ENCODE measurements around the gene PTPRD. TPM values are rescaled to one million over a fixed set of nuclear protein-coding genes. Genes with fewer than 3 reads are reported as not detected.
"Not testable (repeated sequence)": the region's sequence is repeated elsewhere in the genome, so short reads cannot be mapped to it uniquely, and the experiment has no call there.

Gene PTPRD
- total RNA-seq, 2 experiments from 2014 or later, result not detected

DNA sequence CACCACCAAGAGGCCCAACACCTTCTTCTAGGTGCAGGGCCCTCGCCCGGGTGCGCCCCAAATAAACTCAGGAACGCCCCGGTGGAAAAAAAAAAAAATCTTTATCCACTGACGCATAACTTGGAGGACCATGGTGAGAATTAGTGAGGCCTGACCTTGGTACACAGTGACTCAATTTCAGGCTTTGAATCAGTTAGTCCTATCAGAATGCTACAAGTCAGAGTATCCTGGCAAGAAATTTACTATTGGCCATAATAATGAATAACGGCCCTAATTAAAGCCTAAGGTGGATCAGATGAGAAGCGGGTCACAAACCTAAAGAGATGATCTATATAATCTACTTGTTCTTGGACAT, 1899.0 kb downstream of the PTPRD start:
- H3K4me3 Mint-ChIP-seq, result no peak overlapping the region
- no peaks in the 10 kb centered on the region for H3K36me3 Mint-ChIP-seq (ENCODE audit: low read depth)
- H3K4me1 Mint-ChIP-seq, result no peaks in the 10 kb centered on the region
- CTCF ChIA-PET, result no interaction called here
- H3K9me3 Mint-ChIP-seq, result no peaks in the 10 kb centered on the region
- DNase-seq, result no peak
- H3K27ac Mint-ChIP-seq, result no peak overlapping the region
- H3K27me3 Mint-ChIP-seq, result no peaks in the 10 kb centered on the region
- POLR2A ChIA-PET, result no interaction called here

DNA sequence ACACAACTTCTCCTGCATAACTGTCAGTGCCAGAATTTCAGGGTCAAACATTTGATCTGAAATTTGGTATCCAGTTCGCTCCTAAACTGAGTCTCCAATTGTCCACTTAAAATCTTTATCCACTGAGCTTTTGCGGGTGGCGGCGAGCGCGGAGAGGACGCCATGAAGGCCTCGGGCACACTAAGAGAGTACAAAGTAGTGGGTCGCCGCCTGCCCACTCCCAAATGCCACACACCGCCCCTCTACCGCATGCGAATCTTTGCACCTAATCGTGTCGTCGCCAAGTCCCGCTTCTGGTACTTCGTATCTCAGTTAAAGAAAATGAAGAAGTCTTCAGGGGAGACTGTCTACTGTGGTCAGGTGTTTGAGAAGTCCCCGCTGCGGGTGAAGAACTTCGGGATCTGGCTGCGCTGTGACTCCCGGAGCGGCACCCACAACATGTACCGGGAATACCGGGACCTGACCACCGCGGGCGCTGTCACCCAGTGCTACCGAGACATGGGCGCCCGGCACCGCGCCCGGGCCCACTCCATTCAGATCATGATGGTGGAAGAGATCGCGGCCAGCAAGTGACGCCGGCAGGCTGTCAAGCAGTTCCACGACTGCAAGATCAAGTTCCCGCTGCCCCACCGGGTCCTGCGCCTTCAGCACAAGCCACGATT, 1899.5 kb downstream of the PTPRD start:
- POLR2A ChIA-PET, result no interaction called here
- Mint-ChIP-seq H3K36me3 (ENCODE audit: low read depth) (no peaks in the 10 kb centered on the region), H3K9me3 (no peaks in the 10 kb centered on the region), H3K4me3 (no peak overlapping the region), H3K27ac (no peak overlapping the region), H3K27me3 (no peaks in the 10 kb centered on the region), H3K4me1 (no peaks in the 10 kb centered on the region)
- CTCF ChIA-PET, result no interaction called here
- DNase-seq, result no peak

DNA sequence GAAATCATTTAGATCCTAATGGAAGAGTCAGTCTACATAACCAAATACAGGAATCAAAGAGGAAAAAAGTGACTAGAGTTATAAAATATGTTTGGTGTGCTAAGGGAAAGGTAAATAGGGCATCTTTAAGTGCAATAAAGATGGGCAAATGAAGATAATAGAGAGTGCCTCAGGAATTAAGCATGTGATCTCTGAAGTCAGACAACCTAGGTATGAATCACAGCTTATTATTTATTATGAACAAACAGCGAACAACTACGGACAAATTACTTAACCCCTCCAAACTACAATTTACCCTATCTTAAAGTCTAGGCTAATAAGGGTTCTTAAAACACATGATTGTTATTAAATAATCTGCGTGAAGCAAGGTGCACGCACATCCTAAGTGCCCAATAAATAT, 1903.1 kb downstream of the PTPRD start:
- DNase-seq, result no peak
- Mint-ChIP-seq H3K36me3 (ENCODE audit: low read depth) (no peaks in the 10 kb centered on the region), H3K9me3 (no peaks in the 10 kb centered on the region), H3K4me3 (no peak overlapping the region), H3K27ac (no peak overlapping the region), H3K27me3 (no peaks in the 10 kb centered on the region), H3K4me1 (no peaks in the 10 kb centered on the region)
- ChIA-PET POLR2A (no interaction called here), CTCF (no interaction called here)

DNA sequence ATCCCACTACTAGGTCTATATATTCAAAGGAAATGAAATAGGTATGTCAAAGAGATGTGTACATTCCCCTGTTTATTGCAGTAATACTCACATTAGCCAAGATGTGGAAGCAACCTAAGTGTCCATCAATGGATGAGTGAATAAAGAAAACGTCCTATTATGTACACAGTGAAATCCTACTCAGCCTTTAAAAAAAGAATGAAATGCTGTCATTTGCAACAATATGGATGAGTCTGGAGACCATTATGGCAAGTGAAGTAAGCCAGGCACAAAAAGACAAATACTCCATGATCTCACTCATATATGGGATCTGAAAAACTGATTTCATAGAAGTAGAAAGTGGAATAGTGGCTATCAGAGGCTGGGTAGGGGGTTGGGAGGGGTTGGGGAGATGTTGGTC, 1904.1 kb downstream of the PTPRD start:
- no peak for DNase-seq
- POLR2A ChIA-PET, result no interaction called here
- CTCF ChIA-PET, result no interaction called here
- H3K4me1 Mint-ChIP-seq, result no peaks in the 10 kb centered on the region
- no peaks in the 10 kb centered on the region for H3K27me3 Mint-ChIP-seq
- H3K27ac Mint-ChIP-seq, result no peak overlapping the region
- no peaks in the 10 kb centered on the region for H3K36me3 Mint-ChIP-seq (ENCODE audit: low read depth)
- no peak overlapping the region for H3K4me3 Mint-ChIP-seq
- no peaks in the 10 kb centered on the region for H3K9me3 Mint-ChIP-seq

DNA sequence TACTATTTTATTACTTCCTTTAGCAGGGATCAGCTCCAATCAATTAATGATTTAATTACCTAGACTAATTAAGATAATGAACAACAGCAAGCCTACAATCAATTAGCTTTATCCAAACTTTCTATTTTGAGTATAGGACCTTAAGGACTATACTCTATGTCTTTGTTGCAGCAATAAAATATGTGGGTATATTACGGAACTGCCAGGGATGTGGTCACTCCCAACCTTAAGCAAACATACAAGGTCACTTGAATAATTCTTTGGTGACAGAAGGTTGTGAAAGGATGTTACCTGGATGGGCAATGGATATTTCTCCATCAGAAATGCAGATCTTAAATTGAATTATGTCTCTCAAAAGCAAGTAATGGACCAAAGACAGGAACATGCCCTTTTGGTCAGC, 1905.8 kb downstream of the PTPRD start:
- Mint-ChIP-seq H3K4me1 (no peaks in the 10 kb centered on the region), H3K27me3 (no peaks in the 10 kb centered on the region), H3K27ac (no peak overlapping the region), H3K4me3 (no peak overlapping the region), H3K36me3 (ENCODE audit: low read depth) (no peaks in the 10 kb centered on the region), H3K9me3 (no peaks in the 10 kb centered on the region)
- no peak for DNase-seq
- POLR2A ChIA-PET, result no interaction called here
- CTCF ChIA-PET, result interaction anchor here (1.6 kb wide), 1 partner anchor 9 kb away, joined by 4 read pairs; no protein-coding TSS in a partner anchor

DNA sequence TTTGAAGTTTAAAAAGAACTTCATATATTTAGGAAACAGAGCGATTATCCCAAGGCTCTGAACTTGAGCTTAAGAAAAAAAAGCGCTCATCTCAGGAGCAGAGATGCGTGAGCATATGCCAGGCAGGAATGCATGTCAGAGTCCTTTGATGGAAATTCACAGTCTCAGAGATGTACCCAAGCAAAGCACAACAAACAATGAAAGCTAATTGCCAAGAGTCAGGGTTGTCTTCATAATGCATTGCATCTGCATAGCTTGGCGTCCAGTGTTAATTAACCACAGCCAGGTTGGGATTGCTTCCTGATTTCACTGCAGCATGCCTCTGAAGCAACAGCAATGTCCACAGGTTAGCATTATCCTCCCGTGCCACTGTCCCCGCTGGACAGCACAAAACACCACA, 1906.3 kb downstream of the PTPRD start:
- no peaks in the 10 kb centered on the region for H3K9me3 Mint-ChIP-seq
- ChIA-PET CTCF (interaction anchor here (1.6 kb wide), 1 partner anchor 9 kb away, joined by 4 read pairs; no protein-coding TSS in a partner anchor), POLR2A (no interaction called here)
- no peaks in the 10 kb centered on the region for H3K36me3 Mint-ChIP-seq (ENCODE audit: low read depth)
- no peaks in the 10 kb centered on the region for H3K27me3 Mint-ChIP-seq
- H3K4me3 Mint-ChIP-seq, result no peak overlapping the region
- no peaks in the 10 kb centered on the region for H3K4me1 Mint-ChIP-seq
- no peak for DNase-seq
- H3K27ac Mint-ChIP-seq, result no peak overlapping the region

DNA sequence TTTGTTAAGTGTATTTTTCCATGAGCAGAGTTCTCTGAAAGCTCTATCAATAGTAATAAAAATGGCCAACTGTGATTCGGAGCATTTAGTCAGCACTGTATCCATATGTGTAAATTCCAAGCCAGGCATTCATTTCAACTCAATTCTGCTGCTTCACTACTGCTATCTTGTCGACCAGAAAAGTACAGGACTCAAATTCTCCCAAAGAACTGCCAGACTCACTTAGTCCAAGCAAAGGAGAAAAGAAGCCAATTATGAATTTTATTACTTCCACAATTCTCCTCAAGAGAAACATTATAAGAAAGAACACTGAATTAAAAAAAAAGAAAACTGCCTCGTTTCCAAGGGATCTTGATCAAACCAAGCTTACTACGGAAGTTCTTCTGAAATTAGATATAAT, 1906.9 kb downstream of the PTPRD start:
- Mint-ChIP-seq H3K9me3 (no peaks in the 10 kb centered on the region), H3K36me3 (ENCODE audit: low read depth) (no peaks in the 10 kb centered on the region), H3K4me3 (no peak overlapping the region), H3K27ac (no peak overlapping the region), H3K4me1 (no peaks in the 10 kb centered on the region), H3K27me3 (no peaks in the 10 kb centered on the region)
- ChIA-PET POLR2A (no interaction called here), CTCF (interaction anchor here (1.6 kb wide), 1 partner anchor 10 kb away, joined by 4 read pairs; no protein-coding TSS in a partner anchor)
- no peak for DNase-seq

DNA sequence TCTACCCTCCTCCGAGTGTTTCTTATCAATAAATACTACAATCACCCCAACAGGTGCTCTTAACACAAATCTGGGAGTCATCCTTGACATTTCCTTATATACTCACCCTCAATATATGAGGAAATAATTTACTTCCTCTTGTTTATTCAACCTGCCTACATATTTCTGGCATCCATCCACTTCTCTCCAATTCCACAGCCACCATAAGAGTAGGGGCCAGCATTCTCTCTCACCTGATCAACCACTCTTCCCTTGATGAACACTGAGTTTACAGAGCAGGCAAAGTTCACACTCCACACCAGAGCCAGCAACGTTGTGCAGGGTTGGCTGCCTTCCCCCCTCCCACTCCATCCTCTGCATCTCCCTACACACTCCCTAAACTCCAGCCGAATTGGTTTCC, 1908.9 kb downstream of the PTPRD start:
- ChIA-PET CTCF (no interaction called here), POLR2A (no interaction called here)
- Mint-ChIP-seq H3K27me3 (no peaks in the 10 kb centered on the region), H3K36me3 (ENCODE audit: low read depth) (no peaks in the 10 kb centered on the region), H3K4me1 (no peaks in the 10 kb centered on the region), H3K27ac (no peak overlapping the region), H3K9me3 (no peaks in the 10 kb centered on the region), H3K4me3 (no peak overlapping the region)
- DNase-seq, result no peak

DNA sequence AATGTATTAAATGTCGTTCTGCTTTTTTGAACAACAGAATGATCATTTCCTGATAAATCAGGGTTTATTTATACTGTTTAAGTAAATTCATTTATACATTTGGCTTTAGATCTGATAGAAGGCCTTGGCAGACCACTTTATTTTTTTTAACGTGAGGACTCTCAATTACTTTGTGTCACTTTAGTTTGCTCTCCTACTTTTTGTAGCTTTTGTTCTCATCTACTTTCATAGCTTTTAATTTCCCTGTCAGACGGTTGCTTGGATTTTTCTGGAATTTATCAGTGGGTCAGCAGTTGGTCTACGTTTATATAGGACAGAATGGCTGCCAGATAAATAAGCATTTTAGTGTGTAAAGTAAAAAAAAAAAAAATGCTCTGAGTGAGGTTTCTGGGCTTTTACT, 1910.9 kb downstream of the PTPRD start:
- no peaks in the 10 kb centered on the region for H3K36me3 Mint-ChIP-seq (ENCODE audit: low read depth)
- no peak for DNase-seq
- H3K4me3 Mint-ChIP-seq, result no peak overlapping the region
- no peaks in the 10 kb centered on the region for H3K27me3 Mint-ChIP-seq
- ChIA-PET CTCF (no interaction called here), POLR2A (no interaction called here)
- H3K27ac Mint-ChIP-seq, result no peak overlapping the region
- H3K9me3 Mint-ChIP-seq, result no peaks in the 10 kb centered on the region
- no peaks in the 10 kb centered on the region for H3K4me1 Mint-ChIP-seq

DNA sequence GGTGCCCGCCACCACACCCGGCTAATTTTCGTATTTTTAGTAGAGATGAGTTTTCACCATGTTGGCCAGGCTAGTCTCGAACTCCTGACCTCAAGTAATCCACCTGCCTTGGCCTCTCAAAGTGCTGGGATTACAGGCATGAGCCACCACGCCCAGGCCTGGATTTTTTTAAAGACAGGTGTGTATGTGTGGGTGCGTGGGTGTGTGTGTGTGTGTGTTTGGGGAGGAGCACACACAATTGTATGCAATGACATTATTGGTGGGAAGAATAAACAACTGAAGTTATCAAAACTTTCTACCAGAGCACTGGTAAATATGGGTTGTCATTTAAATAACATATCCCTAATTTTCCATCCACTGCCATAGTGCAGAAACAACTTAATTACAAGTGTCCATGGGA, 1915.2 kb downstream of the PTPRD start:
- H3K27me3 Mint-ChIP-seq, result not testable (repeated sequence)

DNA sequence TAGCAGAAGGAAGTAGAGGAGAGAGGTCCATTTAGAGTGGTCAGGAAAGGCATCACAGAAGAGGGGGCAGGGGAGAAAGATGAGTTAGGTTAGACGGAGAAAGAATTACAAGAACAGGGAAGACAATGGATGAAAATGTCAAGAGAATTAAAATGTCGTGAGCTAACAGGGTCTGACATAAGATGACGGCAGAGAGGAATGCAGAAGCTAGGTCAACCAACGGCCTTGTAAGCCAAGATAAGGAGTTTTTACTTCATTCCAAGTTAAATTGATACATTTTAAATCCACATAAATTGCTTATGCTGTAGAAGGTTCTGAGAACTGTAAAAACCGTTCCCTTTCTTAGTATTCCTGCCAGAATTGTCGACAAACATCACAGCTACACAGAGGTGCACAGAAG, 1916.3 kb downstream of the PTPRD start:
- Mint-ChIP-seq H3K9me3 (no peaks in the 10 kb centered on the region), H3K36me3 (ENCODE audit: low read depth) (no peaks in the 10 kb centered on the region), H3K4me1 (no peaks in the 10 kb centered on the region), H3K27ac (no peak overlapping the region), H3K27me3 (no peaks in the 10 kb centered on the region), H3K4me3 (no peak overlapping the region)
- POLR2A ChIA-PET, result no interaction called here
- CTCF ChIA-PET, result no interaction called here
- DNase-seq, result no peak

More for the DNA sequence above, 1915.2 kb downstream of the PTPRD start:
- DNase-seq; H3K27ac Mint-ChIP-seq; CTCF ChIA-PET; H3K9me3 Mint-ChIP-seq; H3K4me1 Mint-ChIP-seq; H3K4me3 Mint-ChIP-seq; H3K36me3 Mint-ChIP-seq (ENCODE audit: low read depth); POLR2A ChIA-PET: not testable (repeated sequence)

DNA sequence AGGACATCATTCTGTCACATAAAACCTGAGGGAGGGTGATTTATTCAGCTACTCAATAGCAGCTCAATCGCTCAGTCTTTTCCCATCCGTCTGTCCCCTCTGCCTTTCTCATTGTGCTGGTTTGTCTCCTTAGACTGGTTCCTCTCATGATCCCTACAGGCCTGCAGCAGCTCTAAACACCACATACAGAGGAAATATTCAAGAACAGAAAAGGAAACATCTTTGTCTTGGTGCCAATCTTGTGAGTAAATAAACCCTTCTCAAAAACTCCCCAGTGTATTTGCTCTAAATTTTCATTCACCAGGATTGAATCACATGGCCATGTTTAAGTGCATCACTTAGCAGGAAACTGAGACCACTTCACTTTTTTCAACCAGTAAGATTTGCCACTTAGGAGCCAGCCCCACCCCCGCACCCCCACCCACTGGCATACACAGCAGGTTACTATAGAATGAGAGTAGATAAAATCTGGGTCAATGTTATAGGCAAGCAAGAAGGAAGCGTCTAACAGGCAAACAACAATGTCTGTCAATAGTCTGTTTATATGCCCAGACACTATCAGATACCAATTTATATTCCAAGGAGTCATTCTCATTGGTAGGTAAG, 1917.7 kb downstream of the PTPRD start:
- Mint-ChIP-seq H3K27ac (no peak overlapping the region), H3K27me3 (no peaks in the 10 kb centered on the region), H3K9me3 (no peaks in the 10 kb centered on the region), H3K36me3 (ENCODE audit: low read depth) (no peaks in the 10 kb centered on the region), H3K4me3 (no peak overlapping the region), H3K4me1 (no peaks in the 10 kb centered on the region)
- DNase-seq, result no peak
- CTCF ChIA-PET, result no interaction called here
- POLR2A ChIA-PET, result no interaction called here

DNA sequence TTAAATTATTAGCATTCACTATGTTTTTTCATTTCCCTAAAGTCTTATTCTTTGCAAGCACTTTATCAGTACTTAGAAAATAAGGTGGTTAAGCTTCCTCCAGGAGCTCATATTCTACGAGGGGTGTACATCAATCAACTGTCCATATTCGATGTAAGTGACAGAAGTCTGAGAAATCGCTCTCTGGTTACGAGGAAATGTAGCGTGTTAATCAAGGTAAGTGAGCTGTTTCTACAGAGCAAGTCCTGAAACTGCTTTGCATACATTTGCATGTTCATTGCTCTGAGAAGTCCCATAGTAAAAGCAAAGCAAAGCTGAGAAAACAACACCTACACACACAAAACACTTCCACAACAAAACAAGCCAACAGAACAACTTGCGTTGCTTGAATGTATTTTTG, 1919.3 kb downstream of the PTPRD start:
- Mint-ChIP-seq H3K36me3 (ENCODE audit: low read depth) (no peaks in the 10 kb centered on the region), H3K27ac (no peak overlapping the region), H3K27me3 (no peaks in the 10 kb centered on the region), H3K4me1 (no peaks in the 10 kb centered on the region), H3K9me3 (no peaks in the 10 kb centered on the region), H3K4me3 (no peak overlapping the region)
- POLR2A ChIA-PET, result no interaction called here
- no peak for DNase-seq
- CTCF ChIA-PET, result no interaction called here

DNA sequence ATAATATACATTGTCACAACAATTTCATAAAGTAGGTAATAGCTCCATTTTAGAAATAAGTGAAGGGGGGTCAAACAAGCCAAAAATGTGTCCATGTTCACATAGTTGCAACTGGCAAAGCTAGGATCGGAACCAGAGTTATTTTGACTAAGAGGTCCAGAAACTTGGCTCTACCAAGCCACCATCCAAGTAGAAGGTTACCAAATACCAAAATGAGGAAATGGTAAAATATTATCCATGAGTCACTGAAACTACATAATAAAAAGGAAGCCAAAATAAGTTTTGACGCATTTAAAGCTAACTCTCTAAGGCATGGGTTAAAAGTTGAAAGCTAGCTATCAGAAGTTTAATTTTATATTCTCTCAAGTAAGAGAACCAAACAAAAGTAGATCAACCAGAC, 1926.3 kb downstream of the PTPRD start:
- Mint-ChIP-seq H3K27ac (no peak overlapping the region), H3K27me3 (no peaks in the 10 kb centered on the region), H3K4me3 (no peak overlapping the region), H3K36me3 (ENCODE audit: low read depth) (no peaks in the 10 kb centered on the region), H3K4me1 (no peaks in the 10 kb centered on the region), H3K9me3 (no peaks in the 10 kb centered on the region)
- DNase-seq, result no peak
- ChIA-PET CTCF (no interaction called here), POLR2A (no interaction called here)

Data from activated CD4-positive, alpha-beta memory T cell treated with anti-CD3 and anti-CD28 coated beads, Interleukin-2, amount 10 ng/mL, durations not matched to agents 7 days and 5 days (primary cell).